IPS-NIHi11 (cell line): Measurements from ENCODE around the gene MTUS2.

Source experiments
- DNase-seq: peaks from one replicate; pipeline ENCODE4 v3.0.0; 2012; ENCODE audit warnings: mixed read lengths, low spot score

The MTUS2 gene

DNA sequence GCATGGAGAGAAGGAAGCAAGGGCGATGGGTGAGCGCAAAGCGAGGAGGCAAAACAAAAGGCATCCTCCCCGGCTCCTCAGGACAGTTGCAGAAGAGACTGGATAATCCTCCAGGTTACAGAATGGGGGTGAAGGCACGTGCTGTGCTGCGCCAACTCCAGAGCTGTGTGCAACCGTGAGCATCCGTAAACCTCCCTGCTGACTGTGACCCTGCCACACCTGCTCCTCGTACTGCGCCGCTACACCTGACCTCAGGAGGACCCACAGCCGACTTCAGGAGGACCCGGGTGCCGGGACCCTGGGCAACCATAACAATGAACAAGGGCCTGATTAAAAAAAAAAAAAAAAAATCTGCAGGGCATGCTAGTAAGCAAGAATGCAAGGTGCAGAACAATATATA lies 706.6 kb downstream of the MTUS2 start:
- no peak for DNase-seq

DNA sequence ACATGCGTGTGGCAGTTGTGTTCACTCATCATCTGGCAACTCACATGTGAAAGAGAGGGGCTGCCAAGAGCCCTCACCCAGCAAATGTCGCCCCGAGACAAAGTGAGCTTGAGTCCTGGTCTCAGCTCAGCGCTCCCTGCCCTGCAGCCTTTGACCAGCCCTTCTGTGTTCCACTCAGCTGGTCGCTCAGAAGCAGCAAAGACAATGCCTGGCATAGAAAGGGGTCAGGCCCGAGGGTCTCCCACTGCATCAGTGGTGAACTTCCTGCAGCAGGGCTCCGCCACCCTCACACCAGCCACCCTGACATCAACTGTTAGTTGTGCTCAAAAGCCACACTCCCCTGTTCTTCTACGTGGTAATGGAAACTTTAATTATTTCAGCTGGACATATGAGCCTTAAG lies 707.4 kb downstream of the MTUS2 start:
- no peak for DNase-seq

GRCh38 chr13:29527916-29528315 lies 707.8 kb downstream of the MTUS2 start:
- no peak for DNase-seq

- DNase-seq = no peak
Measured at GRCh38 chr13:29529754-29530153, 709.6 kb downstream of the MTUS2 start.

DNA sequence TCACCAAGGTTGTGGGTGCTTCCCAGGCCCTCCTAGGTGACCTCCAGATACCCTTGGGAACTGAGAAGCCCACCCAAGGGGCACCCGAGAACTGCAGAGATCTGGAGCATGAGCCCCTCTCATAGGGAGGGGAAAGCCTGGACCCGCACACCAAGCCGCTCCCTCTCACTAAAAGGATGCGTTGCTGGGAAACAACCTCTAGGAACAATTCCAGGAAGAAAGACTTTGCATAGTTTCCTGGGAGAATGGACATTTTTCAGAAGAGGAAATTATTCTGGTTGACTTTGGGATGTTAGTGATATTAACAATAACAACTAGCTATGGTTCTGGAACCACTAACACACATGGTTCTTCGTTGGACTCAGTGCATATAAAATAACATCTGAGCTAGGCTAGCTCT lies 710.8 kb downstream of the MTUS2 start:
- DNase-seq = no peak

DNA sequence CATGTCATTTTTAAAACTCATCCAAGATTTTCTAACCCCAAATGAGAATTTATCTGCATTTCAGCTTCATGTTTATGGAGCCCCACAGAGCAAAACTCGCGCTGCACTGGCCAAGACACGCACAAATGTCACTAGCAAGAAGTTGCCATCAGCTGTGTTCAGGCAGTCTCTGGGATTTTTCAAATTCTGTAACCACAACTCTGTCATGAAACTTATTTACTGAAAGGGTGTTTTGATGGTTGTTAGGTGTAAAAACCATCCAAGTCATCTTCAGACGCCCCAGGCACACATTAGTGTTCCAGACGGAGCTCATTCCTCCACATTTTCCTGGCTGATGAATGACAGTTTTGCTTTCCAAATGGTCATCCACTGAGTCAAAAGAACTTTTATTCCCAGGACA lies 712.0 kb downstream of the MTUS2 start:
- DNase-seq = no peak

GRCh38 chr13:29532821-29533220 lies 712.7 kb downstream of the MTUS2 start:
- no peak for DNase-seq

GRCh38 chr13:29534083-29534482 lies 713.9 kb downstream of the MTUS2 start:
- DNase-seq = no peak

DNA sequence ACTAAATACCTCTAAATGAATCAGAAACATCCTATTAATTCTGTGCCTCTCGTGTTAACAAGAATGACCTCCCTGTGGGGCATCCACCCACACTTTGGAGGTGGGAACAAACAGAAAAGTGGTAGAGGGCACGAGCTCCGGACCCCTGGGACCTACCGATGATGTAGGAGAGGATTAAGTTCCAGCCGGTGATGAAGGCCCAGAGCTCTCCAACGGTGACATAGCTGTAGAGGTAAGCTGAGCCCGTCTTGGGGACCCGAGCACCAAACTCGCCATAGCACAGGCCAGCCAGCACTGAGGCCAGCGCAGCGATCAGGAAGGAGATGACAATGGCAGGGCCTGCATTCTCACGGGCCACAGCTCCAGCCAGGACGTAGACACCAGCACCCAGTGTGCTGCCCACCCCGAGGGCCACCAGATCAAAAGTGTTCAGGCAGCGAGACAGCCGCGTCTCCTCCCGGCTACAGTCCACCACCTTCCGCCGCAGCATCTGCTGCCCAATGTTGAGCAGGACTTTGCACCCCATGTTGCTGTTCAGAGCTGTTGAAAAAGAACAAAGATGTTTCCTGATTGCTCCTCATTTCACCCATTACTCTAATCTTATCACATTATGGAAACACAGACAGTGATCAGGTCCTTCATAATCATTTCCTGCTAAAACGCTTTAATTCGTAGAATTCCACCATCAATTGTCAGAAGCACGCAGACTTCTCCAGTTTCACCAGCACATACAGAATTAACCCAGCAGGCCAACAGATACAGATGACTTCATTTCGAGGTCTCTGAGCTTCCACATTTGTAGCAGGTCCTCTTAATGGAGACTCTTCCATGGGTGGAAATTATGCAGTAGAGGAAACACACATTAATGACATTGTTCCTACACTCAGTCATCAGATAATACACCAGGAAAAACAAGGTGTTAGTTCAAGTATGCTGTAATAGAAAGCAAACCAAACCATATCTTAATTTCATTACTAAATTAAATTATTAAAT lies 715.8 kb downstream of the MTUS2 start:
- no peak for DNase-seq

DNA sequence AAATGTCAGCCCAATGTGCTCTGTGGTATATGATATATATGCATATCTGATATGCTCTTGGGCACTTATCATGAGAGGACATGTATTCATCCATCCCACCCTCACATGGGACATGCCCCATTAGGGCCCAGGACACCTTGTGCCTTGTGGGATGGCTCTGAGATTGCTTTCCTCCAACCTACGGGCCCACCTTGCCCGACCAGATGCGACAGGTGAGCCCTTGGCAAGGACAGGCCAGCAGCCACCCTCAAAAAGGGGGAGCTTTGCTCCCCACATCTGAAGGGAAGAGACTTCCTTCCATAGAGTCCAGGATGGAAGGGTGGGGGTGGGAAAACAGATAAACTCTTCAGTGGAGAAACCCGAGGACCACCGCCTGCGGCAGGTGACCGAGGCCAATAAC lies 716.7 kb downstream of the MTUS2 start:
- no peak for DNase-seq

DNA sequence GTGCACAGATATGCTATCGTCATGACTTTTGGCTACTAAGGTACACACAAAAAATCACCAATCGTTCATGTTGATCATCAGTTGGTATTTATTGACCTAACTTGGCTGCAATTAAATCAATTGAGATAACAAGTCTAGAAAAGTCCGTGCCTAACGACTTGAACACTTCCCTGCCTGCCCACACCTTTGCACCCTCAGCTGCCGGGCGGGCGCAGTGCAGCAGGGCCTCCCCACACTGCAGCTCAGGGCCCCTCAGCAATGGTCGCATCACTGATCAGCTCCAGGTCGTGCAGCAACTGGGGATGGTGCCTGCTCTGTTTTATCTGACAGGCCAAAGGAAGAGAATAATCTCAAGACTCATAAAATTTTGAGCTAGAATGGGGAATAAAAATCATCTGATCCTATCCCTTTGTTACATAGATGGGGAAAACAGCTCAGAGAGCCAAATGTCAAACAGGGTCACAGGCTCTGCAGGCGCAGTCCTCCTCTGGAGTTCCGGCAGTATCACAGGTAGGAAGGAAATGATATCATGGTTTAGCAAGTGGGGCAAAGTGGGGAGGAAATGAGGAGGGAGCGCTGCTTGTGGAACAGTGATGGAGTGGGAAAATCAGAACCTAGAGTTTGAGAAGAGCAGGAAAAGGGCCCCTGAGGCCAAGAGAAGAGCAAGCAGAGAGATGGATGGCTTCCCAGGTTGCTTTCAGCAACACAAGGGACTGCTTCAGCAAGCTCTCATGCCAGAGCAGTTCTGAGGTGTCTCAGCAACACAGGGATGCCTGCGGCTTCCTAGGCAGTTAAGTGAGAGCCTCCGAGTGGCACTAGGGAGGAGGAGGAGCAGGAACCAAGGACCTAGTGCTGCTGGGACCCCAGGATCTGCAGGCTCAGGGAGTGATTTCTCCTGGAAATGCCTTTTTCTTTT lies 717.9 kb downstream of the MTUS2 start:
- no peak for DNase-seq

GRCh38 chr13:29538652-29539040 lies 718.5 kb downstream of the MTUS2 start:
- DNase-seq = no peak

DNA sequence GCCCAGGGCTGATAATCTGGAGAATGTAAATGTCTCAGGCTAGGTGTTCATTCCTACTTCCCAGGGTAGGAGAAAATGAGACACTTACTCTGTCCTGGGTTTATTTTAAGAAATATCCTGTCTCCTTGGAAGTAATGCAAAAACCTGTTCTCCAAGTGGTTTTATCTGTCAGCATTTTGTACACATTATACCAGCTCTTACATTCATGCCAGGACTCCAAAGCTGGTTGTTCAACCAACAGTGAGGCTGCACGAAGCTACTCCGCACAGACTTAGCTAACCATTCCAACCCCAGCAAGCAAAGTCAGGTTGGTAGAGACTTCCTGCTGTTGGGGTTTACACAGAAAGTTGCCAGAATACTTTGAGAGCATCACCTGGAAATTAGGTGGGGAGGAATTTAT lies 719.7 kb downstream of the MTUS2 start:
- no peak for DNase-seq

DNA sequence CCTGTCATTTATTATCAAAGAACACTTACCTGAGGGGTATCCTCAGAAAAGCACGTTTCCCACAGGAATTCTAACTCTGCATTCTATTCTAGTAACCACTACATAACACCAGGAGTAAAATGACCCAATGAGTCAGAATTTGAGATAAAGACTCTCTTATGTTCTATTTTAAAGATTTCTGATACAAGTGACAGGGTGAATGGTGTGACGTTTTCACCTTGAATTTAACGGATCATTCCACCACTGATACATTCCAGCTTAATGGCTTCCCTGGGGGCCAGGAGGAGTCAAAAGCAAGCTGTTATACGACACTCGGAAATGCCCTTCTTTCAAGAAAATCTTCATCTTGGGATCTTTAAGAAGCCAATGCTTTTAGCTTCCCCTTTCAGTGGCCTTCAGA lies 720.2 kb downstream of the MTUS2 start:
- no peak for DNase-seq

DNA sequence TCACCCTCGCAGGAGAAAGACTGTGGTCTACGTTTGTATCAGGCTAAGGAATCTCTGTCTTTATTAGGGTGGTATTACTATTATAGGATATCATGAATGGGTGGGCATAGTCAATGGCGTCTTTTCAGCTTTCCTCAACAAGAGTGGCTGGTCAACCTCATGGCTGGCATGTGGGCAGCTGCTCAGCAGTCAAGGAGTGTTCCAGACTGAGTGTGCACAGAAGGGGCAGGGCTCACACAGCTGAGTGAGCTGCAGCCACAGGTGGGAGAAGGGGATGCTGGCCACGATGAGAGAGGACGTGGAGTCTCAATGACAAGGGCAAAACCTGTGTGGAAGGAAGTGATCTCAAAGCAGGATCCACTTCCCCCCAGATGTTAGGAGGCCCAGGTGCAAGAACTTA lies 720.7 kb downstream of the MTUS2 start:
- DNase-seq = no peak

DNA sequence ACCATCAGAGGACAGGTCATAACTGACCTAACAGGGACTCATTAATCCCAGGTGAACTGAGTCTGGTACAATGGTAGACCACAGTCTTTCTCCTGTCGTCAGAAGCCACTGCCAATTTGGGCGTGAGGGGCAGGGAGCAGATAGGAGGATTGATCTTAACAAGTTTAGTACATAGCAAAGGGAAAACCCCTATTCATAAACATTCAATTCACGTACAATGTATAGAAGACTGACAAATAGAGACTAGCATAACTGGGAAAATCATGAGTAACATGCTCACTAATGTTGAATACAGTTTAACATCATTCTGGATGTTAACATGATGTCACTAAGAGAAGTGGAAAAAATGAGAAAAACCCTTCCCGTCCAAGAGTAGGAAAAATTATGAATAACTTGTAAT lies 721.3 kb downstream of the MTUS2 start:
- DNase-seq = no peak

DNA sequence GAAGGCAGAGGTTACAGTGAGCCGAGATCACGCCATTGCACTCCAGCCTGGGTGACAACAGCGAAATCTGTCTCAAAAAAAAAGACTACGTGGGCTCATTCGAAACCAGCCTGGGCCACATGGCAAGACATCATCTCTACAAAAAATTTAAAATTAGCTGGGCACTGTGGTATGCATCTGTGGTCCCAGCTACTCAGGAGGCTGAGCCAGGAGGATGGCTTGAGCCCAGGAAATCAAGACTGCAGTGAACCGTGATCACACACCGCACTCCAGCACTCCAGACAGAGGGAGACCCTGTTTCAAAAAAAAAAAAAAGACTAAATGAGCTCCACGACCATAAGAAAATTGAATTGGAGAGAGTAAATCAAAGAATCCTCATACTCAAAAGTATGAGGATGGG lies 722.2 kb downstream of the MTUS2 start:
- no peak for DNase-seq

- DNase-seq = no peak
Measured at GRCh38 chr13:29543230-29544215, 723.4 kb downstream of the MTUS2 start.

GRCh38 chr13:29545988-29546387 lies 725.8 kb downstream of the MTUS2 start:
- DNase-seq = no peak

DNA sequence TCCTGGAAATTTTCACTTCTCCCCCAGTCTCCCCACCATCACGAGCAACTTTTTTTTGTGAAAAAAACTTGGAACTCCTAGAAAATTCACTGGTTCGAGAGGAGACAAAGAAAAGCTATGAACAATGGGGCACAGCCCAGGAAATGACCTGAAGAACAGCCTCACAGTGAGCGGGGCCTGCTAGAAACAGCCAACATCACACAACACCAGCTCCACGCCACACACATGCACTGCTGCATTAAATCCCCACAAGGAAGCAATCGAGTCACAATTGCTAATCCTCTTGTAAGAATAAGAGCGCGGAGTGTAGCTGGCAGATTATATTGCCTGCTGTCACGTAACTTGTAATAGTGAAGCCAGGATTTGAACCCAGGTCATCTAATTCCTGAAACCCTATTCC lies 726.5 kb downstream of the MTUS2 start:
- DNase-seq = no peak

- no peak for DNase-seq
Measured at GRCh38 chr13:29547153-29547552, 727.0 kb downstream of the MTUS2 start.

DNA sequence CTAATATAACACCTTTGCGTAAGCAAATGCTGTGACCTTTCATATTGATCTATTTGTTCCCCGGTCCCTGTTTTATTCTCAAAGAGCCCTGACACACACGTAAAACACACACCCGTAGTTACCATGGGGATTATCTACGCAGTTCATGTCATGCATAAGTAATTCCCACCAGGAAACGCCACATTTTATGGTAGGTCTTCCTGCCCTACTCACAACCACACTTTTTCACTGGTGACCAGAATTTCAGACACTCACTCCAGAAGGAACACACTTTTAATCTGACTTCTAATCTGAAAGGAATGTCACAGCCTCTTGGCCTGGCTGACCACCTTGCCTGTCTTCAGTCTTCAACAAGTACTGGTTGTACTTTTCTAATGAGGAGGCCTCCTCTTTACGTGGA lies 728.6 kb downstream of the MTUS2 start:
- DNase-seq = no peak
